Measurements from ENCODE around the gene GRM4.

Gene GRM4

GRCh38 chr6:34039943-34040342, 105.9 kb downstream of the GRM4 start:
- no peak for DNase-seq

- no peak for DNase-seq
Measured at GRCh38 chr6:34037151-34037550, 108.7 kb downstream of the GRM4 start.

GRCh38 chr6:34036357-34037069, 109.4 kb downstream of the GRM4 start:
- DNase-seq = no peak

- no peak for DNase-seq
Measured at GRCh38 chr6:34035704-34036356, 110.1 kb downstream of the GRM4 start.

GRCh38 chr6:34035161-34035560, 110.7 kb downstream of the GRM4 start:
- no peak for DNase-seq

- DNase-seq = no peak
Measured at GRCh38 chr6:34032856-34033255, 113.0 kb downstream of the GRM4 start.

- DNase-seq = no peak
Measured at GRCh38 chr6:34031625-34032383, 114.1 kb downstream of the GRM4 start.

- DNase-seq = no peak
Measured at GRCh38 chr6:34030831-34031624, 114.9 kb downstream of the GRM4 start.

GRCh38 chr6:34029489-34030280, 116.2 kb downstream of the GRM4 start:
- DNase-seq = no peak

- DNase-seq = peak; percentile 47
Measured at GRCh38 chr6:34028691-34029360, 117.1 kb downstream of the GRM4 start.

GRCh38 chr6:34027939-34028441, 117.9 kb downstream of the GRM4 start:
- no peak for DNase-seq

- no peak for DNase-seq
Measured at GRCh38 chr6:34027445-34027936, 118.4 kb downstream of the GRM4 start.

GRCh38 chr6:34025861-34026260, 120.0 kb downstream of the GRM4 start:
- no peak for DNase-seq

- no peak for DNase-seq
Measured at GRCh38 chr6:34025112-34025807, 120.6 kb downstream of the GRM4 start.

GRCh38 chr6:34022873-34023255, 123.0 kb downstream of the GRM4 start:
- DNase-seq = no peak

GRCh38 chr6:34022250-34022872, 123.5 kb downstream of the GRM4 start:
- no peak for DNase-seq

- DNase-seq = peak; percentile 19
Measured at GRCh38 chr6:34021554-34022190, 124.2 kb downstream of the GRM4 start.

GRCh38 chr6:34020807-34021553, 124.9 kb downstream of the GRM4 start:
- DNase-seq = no peak

- DNase-seq = no peak
Measured at GRCh38 chr6:34020278-34020677, 125.6 kb downstream of the GRM4 start.
